ENCODE measurements around the gene KCNK3.
"Not testable (repeated sequence)": the region's sequence is repeated elsewhere in the genome, so short reads cannot be mapped to it uniquely, and the experiment has no call there.

- TF ChIP-seq CTCF, POLR2AphosphoS5 (IDR thresholded peaks at IDR 0.05): not testable (repeated sequence)
Measured at GRCh38 chr2:26749787-26750420, 57.4 kb downstream of the KCNK3 start.
